Stimulated activated CD8-positive, alpha-beta memory T cell treated with anti-CD3 and anti-CD28 coated beads, Interleukin-7, amount 100 ng/mL, for 1 hour (primary cell): ENCODE data around the gene DNASE2.
"Not testable (repeated sequence)": the region's sequence is repeated elsewhere in the genome, so short reads cannot be mapped to it uniquely, and the experiment has no call there.

Source experiments
- DNase-seq, 2 donors: peaks; one replicate each; pipeline ENCODE4 v3.0.0-alpha.2; 2020; ENCODE audit warnings: low read depth in 2 of 2

DNASE2 gene

DNA sequence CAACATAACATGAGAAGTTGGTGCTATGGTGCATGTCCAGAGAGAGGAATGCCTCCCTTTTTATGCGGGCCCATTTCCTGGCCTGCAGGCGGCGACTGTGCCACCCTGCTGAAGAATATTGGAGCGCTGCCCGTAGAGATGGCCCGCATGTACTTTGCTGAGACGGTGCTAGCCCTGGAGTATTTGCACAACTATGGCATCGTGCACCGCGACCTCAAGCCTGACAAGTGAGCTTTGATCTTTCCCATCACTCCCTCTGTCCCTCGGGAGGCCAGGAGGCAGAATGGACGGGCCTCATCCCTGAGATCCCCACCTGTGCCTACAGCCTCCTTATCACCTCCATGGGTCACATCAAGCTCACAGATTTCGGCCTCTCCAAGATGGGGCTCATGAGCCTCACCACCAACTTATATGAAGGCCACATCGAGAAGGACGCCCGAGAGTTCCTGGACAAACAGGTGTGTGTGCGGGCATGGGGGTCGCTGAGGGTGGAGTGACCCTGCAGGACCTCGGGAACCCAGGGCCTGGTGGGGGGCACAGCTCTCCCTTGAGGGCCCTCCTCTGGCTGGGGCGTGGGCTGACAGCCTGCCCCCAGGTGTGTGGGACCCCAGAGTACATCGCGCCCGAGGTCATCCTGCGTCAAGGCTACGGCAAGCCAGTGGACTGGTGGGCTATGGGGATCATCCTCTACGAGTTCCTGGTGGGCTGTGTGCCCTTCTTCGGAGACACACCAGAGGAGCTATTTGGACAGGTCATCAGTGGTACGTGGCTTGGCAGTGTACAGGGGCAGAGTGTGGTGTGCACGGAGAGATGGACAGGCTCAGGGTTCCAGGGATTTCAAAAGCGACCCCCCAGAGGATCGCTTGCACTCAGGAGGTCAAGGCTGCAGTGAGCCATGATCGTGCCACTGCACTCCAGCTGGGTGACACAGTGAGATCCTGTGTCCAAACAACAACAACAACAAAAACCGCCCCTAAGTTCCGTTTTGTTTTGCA lies 16.2 kb downstream of the DNASE2 start:
- no peak for DNase-seq

DNA sequence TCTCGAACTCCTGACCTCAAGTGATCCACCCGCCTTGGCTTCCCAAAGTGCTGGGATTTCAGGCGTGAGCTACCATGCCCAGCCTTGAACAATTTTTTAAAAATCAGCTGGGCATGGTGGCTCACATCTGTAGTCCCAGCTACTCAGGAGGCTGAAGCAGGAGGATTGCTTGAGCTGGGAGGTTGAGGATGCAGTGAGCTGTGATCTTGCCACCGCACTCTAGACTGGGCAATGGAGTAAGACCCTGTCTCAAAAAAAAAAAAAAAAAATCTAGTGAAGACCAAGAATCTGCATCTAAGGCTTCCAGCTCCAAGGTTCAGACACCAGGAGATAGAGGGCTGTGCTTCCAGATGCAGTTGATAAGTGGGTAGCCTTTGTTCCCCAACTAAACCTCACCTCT lies 17.1 kb downstream of the DNASE2 start:
- no peak for DNase-seq

DNA sequence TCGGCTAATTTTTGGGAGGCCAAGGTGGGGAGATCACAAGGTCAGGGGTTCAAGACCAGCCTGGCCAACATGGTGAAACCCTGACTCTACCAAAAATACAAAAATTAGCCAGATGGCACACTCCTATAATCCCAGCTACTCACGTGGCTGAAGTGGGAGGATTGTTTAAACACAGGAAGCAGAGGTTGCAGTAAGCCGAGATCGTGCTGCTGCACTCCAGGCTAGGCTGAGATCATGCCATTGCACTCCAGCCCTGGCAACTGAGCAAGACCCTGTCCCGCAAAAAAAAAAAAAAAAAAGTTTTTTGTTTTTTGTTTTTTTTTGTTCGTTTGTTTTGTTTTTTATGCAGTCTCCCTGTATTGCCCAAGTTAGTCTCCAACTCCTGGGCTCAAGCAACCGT lies 21.7 kb downstream of the DNASE2 start:
- DNase-seq: no peak

DNA sequence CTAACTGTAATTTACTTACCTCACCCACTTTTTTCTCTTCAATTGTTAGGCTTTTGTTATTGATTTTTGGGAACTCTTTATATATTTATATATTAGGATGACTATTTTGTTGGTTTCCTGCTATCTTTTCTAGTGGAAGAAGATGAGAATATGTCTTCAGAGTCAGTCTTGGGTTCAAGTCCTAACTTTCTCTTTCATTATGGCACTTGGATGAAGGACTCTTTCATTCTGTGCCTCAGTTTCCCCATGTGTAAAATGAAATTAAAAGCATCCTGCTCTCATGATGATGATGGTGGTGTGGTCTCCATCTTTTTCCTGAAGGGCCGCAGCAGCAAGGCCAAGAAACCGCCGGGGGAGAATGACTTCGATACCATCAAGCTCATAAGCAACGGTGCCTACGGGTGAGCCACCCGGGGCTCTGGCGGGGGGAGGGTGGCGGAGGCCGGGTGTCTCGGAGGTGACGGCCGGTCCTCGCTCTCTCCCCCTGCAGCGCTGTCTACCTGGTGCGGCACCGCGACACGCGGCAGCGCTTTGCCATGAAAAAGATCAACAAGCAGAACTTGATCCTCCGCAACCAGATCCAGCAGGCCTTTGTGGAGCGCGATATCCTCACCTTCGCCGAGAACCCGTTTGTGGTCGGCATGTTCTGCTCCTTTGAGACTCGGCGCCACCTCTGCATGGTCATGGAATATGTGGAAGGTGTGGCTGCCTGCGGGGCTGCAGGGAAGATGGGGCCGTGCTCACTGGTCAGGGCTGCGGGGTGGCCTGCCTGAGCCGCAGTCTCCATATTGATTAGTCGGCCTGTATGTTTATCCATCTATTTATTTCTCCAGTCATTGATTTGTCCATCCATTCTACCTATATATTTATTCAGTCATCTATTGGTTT lies 23.0 kb downstream of the DNASE2 start:
- no peak for DNase-seq

DNA sequence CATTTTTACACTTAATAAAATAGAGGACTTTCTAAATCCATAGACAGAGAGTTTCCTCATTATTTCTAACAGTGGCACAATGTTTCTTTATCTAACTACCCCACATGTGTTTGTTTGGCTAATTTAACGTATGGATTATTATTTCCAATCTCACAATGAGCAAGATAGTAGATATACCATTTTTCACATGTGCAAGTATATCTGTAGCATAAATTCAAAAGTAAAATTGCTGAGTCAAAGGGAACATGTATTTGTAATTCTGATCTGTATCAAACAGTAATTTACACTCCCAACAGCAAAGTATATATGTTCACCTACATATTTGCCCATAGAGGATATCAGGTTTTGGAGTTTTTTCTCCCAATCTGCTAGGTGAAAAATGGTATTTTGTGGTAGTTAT lies 24.6 kb downstream of the DNASE2 start:
- no peak for DNase-seq

DNA sequence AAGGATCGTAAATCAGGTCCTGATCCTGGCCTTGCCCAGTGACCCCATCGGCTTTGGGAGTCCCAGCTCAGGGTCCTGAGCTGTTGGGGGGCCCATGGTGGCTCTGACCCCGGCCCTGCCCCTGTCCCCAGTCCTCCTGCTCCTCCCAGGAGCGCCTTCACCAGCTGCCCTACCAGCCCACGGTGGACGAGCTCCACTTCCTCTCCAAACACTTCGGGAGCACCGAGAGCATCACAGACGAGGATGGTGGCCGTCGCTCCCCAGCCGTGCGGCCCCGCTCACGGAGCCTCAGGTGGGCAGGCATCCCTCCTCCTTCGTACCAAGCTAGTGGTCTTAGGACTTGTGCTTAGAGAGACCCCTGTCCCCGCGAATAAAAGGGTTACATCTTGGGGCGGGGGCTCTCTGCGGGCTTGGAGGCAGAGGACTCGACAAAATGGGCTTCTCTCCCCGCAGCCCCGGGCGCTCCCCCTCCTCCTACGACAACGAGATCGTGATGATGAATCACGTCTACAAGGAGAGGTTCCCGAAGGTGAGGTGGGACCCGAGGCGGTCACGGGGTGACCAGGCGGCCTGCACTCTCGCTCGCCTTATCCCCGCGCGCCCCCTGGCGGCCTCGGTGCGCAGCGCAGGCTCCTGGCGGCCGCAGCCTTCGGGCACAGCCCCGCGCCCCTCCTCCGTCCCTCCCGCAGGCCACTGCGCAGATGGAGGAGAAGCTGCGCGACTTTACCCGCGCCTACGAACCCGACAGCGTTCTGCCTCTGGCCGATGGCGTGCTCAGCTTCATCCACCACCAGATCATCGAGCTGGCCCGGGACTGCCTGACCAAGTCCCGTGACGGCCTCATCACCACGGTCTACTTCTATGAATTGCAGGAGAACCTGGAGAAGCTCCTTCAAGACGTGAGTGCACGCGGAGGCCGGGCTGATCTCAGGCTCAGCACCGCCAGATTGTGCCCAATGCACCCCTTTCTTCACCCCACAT lies 33.8 kb downstream of the DNASE2 start:
- DNase-seq: peak; percentile 65 to 71

DNA sequence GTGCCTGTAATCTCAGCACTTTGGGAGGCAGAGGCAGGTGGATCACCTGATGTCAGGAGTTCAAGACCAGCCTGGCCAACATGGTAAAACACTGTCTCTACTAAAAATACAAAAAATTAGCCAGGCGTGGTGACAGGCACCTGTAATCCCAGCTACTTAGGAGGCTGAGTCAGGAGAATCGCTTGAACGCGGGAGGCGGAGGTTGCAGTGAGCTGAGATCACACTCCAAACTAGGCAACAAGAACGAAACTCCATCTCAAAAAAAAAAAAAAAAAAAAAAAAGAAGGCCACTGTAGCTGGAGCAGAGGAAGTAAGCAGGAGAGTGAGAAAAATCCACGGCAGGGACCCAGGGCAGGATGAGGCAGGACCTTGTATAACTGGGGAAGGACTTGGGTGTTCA lies 34.6 kb downstream of the DNASE2 start:
- DNase-seq: not testable (repeated sequence)

DNA sequence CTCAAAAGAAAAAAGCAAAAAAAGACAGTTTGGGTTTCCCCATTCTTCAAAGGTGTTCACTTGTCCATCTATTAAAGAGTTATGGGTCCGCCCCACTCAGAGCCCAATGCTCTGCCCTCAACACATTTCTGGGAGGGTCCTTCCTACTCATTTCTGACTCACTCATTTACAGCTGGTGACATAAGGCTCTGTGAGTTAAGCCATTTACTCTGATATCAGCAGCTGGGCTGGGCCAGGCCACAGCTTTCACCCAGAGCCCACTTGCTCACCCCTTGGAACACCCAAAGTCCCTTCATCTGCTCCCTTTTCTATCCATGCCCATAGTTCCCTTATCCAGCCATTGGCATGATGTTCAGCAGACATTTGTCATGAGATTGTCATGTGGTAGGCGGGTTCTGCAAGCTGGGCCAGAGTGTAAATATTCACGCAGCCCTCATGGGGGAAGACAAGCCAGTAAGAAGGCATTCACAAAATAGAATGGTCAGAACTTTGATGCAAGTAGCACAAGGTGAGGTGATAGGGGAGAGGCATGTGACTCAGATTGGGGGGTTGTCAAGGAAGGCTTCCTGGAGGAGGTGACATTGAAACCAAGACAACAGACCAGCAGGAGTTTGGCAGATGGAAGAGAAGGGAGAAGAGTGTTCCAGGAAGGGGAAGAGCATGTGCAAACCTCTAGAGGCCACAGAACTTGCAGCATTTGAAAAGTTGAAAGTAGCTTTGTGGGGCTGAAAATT lies 37.1 kb downstream of the DNASE2 start:
- no peak for DNase-seq

DNA sequence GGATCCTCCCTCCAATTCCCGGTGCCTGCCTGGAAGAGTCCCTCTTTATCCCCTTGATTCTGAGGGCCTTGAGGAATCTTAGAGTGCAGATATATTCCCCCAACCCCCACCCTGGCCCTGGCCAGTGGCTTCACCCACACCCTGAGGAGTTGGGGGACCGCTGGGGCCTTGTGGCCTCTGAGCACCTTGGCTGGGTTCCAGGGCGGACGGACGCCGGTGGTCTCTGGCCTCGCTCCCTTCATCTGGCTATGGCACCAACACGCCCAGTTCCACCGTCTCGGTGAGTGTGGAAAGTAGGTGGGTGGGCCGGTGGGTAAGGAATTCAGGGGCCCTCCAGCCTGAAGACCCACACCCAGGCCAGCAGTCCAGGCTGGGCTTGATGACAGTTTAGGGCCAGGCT lies 37.9 kb downstream of the DNASE2 start:
- DNase-seq: no peak

DNA sequence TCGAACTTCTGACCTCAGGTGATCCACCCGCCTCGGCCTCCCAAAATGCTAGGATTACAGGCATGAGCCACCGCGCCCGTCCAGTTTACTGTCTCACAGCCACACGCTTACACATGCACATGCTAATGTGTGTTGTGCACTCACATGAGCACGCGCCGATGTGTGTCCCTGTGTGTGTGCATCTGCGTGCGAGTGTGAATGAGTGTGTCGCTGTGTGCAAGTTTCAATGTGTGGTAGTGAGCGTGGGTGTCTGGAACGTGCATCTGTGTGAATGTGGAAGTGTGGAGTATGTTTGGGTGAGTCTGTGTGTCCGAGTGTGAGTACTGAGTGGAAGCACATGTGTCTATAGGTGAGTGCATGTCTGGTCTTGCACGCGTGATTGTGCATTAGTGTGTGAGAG lies 38.7 kb downstream of the DNASE2 start:
- no peak for DNase-seq

DNA sequence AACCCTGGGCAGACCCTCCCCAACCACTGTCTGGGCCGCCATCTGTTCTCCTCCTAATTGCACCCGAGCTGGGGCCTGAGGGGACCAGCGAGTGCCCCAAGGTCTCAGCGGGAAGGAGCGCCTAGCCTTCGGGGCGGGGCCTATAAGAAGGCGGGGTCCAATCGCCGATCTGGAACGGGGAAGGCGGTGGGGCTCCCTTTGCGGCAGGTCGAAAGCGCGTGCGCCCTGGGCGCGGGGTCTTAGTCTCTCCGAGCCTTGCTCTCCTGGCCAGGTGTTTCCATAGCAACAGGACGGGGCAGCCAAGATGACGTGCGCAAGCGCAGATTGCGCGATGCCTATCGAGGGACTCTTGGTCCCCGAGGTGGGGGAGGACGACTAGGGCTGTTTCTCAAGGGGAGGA lies 40.2 kb downstream of the DNASE2 start:
- DNase-seq: no peak

DNA sequence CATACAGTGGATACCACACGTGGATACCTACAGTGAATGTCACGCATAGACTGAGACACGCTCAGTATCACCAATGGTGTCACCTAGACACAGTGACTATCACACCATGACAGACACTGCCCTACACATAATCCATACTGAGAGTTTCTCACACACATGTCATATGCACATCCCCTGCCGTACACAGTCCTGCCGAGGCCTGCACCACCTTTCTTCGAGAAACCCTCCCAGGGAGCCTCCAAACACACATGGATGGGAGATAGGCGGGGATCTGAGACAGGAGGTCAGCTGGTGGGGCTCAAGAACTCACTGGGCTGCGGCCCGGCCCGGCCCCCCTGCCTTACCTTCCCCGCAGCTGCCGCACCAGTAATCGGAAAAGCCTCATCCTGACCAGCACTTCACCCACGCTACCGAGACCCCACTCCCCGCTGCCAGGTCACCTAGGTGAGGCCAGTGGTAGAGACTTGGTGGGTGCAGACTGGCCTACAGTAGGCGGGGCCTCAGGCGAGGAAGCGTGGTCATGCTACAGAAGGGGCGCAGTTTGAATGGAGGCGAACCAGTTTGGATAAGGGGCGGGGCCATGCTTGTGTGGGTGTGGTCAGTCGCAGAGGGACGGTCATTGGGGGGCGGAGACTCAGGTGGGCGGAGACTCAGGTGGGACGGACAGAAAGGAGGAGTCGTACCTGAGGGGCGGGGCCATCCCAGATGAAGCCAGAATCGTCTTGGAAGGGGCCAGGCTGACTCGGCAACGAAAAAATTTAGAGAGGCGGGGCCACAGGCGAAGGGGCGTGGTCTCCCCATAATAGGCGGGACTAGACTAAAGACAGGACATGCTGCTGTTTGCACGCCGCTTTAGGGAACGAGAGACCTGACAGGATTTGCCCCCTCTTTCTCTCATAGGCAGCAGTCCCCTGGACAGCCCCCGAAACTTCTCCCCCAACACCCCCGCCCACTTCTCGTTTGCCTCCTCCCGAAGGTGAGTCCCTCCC lies 40.9 kb downstream of the DNASE2 start:
- DNase-seq: no peak

DNA sequence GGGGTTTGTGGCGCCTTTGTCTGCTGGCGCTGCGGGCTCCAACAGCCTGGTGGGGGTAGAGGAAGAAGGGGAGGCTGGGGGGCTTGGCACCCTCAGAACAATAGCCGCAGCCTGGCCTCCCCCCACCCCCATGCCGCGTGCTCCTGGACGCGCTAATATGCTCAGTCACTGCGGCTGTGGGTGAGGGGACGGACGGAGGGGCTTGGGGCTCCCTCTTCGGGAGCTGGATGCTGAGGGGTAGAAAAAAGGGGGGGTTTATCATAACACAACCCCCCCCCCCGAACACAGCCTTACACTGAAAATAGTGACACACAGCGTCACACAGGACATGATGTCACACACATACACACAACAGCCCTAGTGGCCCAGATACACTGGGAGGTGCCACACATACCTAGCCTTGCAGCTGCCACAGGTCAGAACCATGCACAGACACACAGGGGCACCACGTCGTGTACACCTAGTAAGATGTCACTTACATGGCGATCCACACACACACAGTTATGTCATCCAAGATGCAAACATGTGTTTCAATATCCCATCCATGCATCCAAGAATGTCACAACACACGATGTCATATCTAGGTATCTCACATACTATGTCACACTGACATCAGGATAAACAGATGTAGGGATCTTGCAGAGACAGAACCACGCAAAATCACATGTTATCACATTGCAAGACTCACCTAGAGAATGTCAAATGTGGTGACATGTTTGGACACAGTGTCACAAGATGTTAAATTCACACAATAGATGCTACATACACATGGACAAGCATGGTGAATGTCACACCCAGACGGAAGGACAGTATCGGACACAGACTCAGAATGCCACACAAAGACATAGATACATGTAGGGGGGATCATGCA lies 42.1 kb downstream of the DNASE2 start:
- no peak for DNase-seq

DNA sequence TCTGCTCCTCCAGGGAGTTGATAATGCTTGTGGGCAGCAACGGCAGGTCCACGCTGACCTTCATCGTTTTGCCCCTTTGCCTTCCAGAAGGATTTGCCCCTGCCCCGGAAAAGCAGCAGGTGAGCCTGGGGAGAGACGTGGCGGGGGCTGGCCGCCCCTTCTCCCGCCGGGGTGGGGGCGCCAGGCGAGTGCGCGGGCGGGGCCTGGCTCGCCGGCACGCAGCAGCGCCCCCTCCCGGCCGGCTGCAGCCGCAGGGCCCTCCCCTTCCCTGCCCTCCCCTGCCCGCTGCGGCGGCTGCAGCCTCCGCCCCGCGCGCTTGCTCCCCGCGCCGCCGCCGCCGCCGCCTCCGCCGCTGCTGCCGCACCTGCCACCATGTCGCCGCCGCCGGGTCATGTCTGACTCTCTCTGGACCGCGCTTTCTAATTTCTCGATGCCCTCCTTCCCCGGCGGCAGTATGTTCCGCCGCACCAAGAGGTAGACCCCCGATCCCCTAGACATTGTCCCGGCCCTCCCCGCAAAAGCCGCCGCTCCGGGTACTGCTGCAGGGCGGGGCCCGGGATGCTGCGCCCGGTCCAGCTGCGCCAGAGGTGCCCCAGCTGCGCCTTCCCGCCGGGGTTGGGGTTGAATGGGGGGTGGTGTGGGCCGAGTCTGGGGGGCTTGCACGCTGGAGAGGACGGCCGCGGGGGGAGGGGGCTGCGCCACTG lies 42.9 kb downstream of the DNASE2 start, which contains the start of gene MAST1:
MAST1 (plus strand) TSS at position 334 of the 704 bp plus-strand sequence; CDS start at position 392, 58 bp downstream.
- DNase-seq: no peak

DNA sequence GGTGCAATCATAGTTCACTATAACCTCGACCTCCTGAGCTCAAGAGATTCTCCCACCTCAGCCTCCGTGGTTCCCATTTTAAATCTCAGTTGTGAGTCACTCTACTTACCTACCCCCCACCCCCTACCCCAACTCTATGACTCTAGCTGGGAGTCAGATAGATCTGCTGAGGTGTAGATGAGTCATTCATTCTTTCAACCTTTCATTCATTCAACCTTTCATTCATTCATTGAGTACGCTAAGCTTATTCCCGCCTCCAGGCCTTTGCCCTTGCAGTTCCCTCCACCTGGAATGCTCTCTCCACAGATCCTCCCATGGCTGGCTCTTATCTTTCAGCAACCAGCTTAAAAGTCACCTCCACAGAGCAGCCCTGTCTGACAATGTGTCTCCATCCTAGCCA lies 44.0 kb downstream of the DNASE2 start:
- no peak for DNase-seq

DNA sequence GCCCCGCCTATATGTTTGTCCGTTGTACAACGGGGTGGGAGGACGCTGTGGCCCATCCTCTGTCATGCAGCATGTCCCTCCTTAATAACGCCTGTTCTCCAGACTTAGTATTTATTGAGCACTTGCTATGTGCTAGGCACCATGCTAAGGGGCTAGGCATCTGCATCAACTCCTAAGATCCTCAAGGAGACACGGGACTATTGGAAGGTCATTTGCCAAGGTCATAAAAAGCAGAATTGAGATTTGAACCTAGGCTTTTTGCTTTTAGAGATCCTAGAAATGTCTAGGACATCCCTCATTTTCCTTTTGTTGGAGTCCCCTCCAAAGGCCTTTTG lies 44.8 kb downstream of the DNASE2 start:
- no peak for DNase-seq

DNA sequence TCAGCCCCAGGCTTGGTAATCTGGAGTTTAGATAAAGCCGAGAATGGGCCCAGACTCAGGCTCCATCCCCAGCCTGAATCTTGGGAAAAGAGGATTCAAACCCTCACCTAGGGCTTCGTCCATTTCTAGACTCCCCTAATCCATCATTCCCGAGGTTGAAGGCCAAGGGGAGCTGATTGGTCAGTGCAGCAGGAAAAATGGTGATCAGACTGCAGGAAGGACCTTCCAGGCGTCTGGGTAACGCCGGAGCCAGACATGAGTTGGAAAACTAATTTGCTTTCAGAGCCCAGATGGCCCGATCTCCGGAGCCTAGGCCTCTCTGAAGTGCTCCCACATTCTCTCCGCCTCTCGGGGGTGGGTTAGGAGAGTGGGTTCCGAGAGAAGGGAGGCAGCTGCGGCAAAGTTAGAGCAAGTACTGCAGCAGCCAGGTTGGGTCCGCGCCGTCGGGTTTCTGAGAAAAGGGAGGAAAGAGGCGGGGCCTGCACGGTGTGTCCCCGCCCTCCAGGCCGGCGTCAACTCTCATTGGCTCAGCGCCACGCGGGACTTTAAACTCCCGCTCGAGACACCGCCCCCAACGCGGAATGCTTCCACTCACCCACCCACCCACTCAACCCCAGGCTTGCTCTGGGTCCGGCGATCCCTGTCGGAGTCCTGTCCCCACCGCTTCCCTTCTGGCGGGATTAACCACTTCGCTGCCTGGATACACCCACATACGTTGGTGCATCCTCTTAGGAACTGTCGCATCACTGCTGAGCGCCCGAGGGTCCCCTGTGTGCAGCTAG lies 46.1 kb downstream of the DNASE2 start:
- no peak for DNase-seq
